H9 (cell line): ENCODE data around the gene EFCAB6. TPM values are rescaled to one million over a fixed set of nuclear protein-coding genes. Genes with fewer than 3 reads are reported as not detected.

Source experiments
- DNase-seq: peaks from one replicate; pipeline ENCODE4 v3.0.0-alpha.2; 2017
- H2AFZ ChIP-seq: one replicate; pipeline ENCODE4 v1.6.1; 2013; ENCODE audit warnings: mild to moderate bottlenecking, low read length, control low read depth, moderate library complexity
- H2AK5ac ChIP-seq: 2 replicates; pipeline ENCODE4 v1.6.1; 2013; ENCODE audit warnings: low read length, control low read depth, mixed read lengths; ENCODE audit not compliant: insufficient read length
- H2BK120ac ChIP-seq: one replicate; pipeline ENCODE4 v1.6.1; 2013; ENCODE audit warnings: low read depth, mild to moderate bottlenecking, low read length, control low read depth, inconsistent platforms; ENCODE audit not compliant: poor library complexity, severe bottlenecking
- H2BK12ac ChIP-seq: 2 replicates; pipeline ENCODE4 v1.6.1; 2013; ENCODE audit warnings: low read length, control low read depth, mixed read lengths, low read depth; ENCODE audit not compliant: insufficient read length
- H2BK15ac ChIP-seq: 2 replicates; pipeline ENCODE4 v1.6.1; 2013; ENCODE audit warnings: low read depth, low read length, control low read depth
- H2BK20ac ChIP-seq: one replicate; pipeline ENCODE4 v1.6.1; 2013; ENCODE audit warnings: low read depth, mild to moderate bottlenecking, low read length, control low read depth, inconsistent platforms; ENCODE audit not compliant: poor library complexity, severe bottlenecking
- H2BK5ac ChIP-seq: 2 replicates; pipeline ENCODE4 v1.6.1; 2013; ENCODE audit warnings: low read length, control low read depth, mixed read lengths; ENCODE audit not compliant: insufficient read length
- H3K14ac ChIP-seq: 2 replicates; pipeline ENCODE4 v1.6.1; 2013; ENCODE audit warnings: low read length, control low read depth; ENCODE audit not compliant: insufficient read depth
- H3K18ac ChIP-seq: 2 replicates; pipeline ENCODE4 v1.6.1; 2013; ENCODE audit warnings: low read depth, mild to moderate bottlenecking, mixed read lengths, low read length, control low read depth; ENCODE audit not compliant: insufficient read length
- H3K23ac ChIP-seq: 2 replicates; pipeline ENCODE4 v1.6.1; 2013; ENCODE audit warnings: low read length, control low read depth, mixed read lengths, low read depth; ENCODE audit not compliant: insufficient read length
- H3K23me2 ChIP-seq: 2 replicates; pipeline ENCODE4 v1.6.1; 2013; ENCODE audit warnings: low read depth, mild to moderate bottlenecking, mixed read lengths, low read length, control low read depth; ENCODE audit not compliant: insufficient read length, poor library complexity, severe bottlenecking
- H3K27ac ChIP-seq: 2 replicates; pipeline ENCODE4 v1.5.1; 2013; ENCODE audit warnings: low read length, control low read depth, mixed read lengths, low read depth; ENCODE audit not compliant: insufficient read length
- H3K27me3 ChIP-seq: 2 replicates; pipeline ENCODE4 v1.6.1; 2013; ENCODE audit warnings: low read length, control low read depth, inconsistent platforms; ENCODE audit not compliant: insufficient read depth
- H3K4ac ChIP-seq: 2 replicates; pipeline ENCODE4 v1.6.1; 2013; ENCODE audit warnings: low read depth, mild to moderate bottlenecking, control low read depth, inconsistent platforms, low read length, moderate library complexity
- H3K4me1 ChIP-seq: 2 replicates; pipeline ENCODE4 v1.6.1; 2013; ENCODE audit warnings: low read length, control low read depth, inconsistent platforms; ENCODE audit not compliant: insufficient read depth
- H3K4me2 ChIP-seq: 2 replicates; pipeline ENCODE4 v1.6.1; 2013; ENCODE audit warnings: low read length, control low read depth, mixed read lengths; ENCODE audit not compliant: insufficient read length, insufficient read depth
- H3K56ac ChIP-seq: 2 replicates; pipeline ENCODE4 v1.6.1; 2013; ENCODE audit warnings: low read depth, mild to moderate bottlenecking, mixed read lengths, low read length, control low read depth; ENCODE audit not compliant: insufficient read length
- H3K79me1 ChIP-seq: 2 replicates; pipeline ENCODE4 v1.6.1; 2013; ENCODE audit warnings: low read depth, mild to moderate bottlenecking, moderate library complexity, low read length, control low read depth, inconsistent platforms; ENCODE audit not compliant: insufficient read depth, poor library complexity, severe bottlenecking
- H3K79me2 ChIP-seq: 2 replicates; pipeline ENCODE4 v1.6.1; 2013; ENCODE audit warnings: low read length, control low read depth, inconsistent platforms; ENCODE audit not compliant: insufficient read depth
- H3K9ac ChIP-seq: 2 replicates; pipeline ENCODE4 v1.6.1; 2013; ENCODE audit warnings: low read length, control low read depth, mixed read lengths; ENCODE audit not compliant: insufficient read length; ENCODE audit errors: extremely low read depth
- H3K9me3 ChIP-seq: one replicate; pipeline ENCODE4 v1.6.1; 2013; ENCODE audit warnings: low read depth, low read length, inconsistent platforms; ENCODE audit not compliant: control insufficient read depth
- H3T11ph ChIP-seq: one replicate; pipeline ENCODE4 v1.6.1; 2013; ENCODE audit warnings: mild to moderate bottlenecking, low read length, control low read depth, inconsistent platforms
- H4K20me1 ChIP-seq: one replicate; pipeline ENCODE4 v1.6.1; 2013; ENCODE audit not compliant: control insufficient read depth, insufficient read length, insufficient read depth
- H4K5ac ChIP-seq: 2 replicates; pipeline ENCODE4 v1.6.1; 2013; ENCODE audit warnings: low read depth, mild to moderate bottlenecking, mixed read lengths, low read length, control low read depth; ENCODE audit not compliant: insufficient read length
- H4K8ac ChIP-seq: replicated peaks from 2 replicates; pipeline ENCODE4 v1.6.1; 2013; ENCODE audit warnings: low read length, control low read depth, mixed read lengths, low read depth; ENCODE audit not compliant: insufficient read length
- H4K91ac ChIP-seq: 2 replicates; pipeline ENCODE4 v1.6.1; 2013; ENCODE audit warnings: low read depth, mild to moderate bottlenecking, moderate library complexity, mixed read lengths, low read length, control low read depth; ENCODE audit not compliant: insufficient read length
- H3K27ac Mint-ChIP-seq, 3 experiments: 2 replicates in 2 of 3; 3 replicates in 1 of 3; pipeline ENCODE4 v1.8.0; 2020 to 2021; ENCODE audit warnings: mixed read lengths in 3 of 3, mild to moderate bottlenecking in 1 of 3, moderate library complexity in 1 of 3
- H3K27me3 Mint-ChIP-seq: 2 replicates; pipeline ENCODE4 v1.8.0; 2021; ENCODE audit warnings: low read depth, mild to moderate bottlenecking, moderate library complexity, mixed read lengths
- H3K36me3 Mint-ChIP-seq, 3 experiments: 2 replicates in 2 of 3; 3 replicates in 1 of 3; pipeline ENCODE4 v1.8.0; 2020 to 2021; ENCODE audit warnings: low read depth in 3 of 3, mixed read lengths in 3 of 3; ENCODE audit not compliant: insufficient read depth in 1 of 3
- H3K4me1 Mint-ChIP-seq, 2 experiments: 2 replicates each; pipeline ENCODE4 v1.8.0; 2020; ENCODE audit warnings: mixed read lengths in 2 of 2
- H3K4me3 Mint-ChIP-seq, 2 experiments: 2 replicates in 1 of 2; 3 replicates in 1 of 2; pipeline ENCODE4 v1.8.0; 2020 to 2021; ENCODE audit warnings: mild to moderate bottlenecking in 2 of 2, mixed read lengths in 2 of 2, moderate library complexity in 1 of 2
- H3K9me3 Mint-ChIP-seq, 2 experiments: 2 replicates in 1 of 2; 3 replicates in 1 of 2; pipeline ENCODE4 v1.8.0; 2020; ENCODE audit warnings: mild to moderate bottlenecking in 2 of 2, mixed read lengths in 2 of 2, moderate library complexity in 1 of 2
- WGBS: extraction: QIAGEN DNeasy Blood & Tissue Kit; methylation state at CpG from one replicate; pipeline ENCODE4 v1.1.7; 2013; ENCODE audit warnings: missing lambda C conversion rate, low lambda C conversion rate, mixed read lengths; ENCODE audit not compliant: insufficient read length; ENCODE audit errors: extremely low coverage; 5-methylcytosine and 5-hydroxymethylcytosine counted together
- total RNA-seq: library from RNA; stranded (reverse); gene quantifications from 2 replicates; pipeline ENCODE4 v1.2.1, GENCODE V29; 2021
- TF ChIP-seq, protein P1 (sequence below): fragments of 200-600 bp; sonication (generic); conservative IDR thresholded peaks from 3 replicates; pipeline ENCODE4 v1.8.0; 2021; ENCODE audit warnings: antibody characterized with exemption, mild to moderate bottlenecking

The EFCAB6 gene
- total RNA-seq, 1 experiment from 2014 or later = 0.31 TPM

DNA sequence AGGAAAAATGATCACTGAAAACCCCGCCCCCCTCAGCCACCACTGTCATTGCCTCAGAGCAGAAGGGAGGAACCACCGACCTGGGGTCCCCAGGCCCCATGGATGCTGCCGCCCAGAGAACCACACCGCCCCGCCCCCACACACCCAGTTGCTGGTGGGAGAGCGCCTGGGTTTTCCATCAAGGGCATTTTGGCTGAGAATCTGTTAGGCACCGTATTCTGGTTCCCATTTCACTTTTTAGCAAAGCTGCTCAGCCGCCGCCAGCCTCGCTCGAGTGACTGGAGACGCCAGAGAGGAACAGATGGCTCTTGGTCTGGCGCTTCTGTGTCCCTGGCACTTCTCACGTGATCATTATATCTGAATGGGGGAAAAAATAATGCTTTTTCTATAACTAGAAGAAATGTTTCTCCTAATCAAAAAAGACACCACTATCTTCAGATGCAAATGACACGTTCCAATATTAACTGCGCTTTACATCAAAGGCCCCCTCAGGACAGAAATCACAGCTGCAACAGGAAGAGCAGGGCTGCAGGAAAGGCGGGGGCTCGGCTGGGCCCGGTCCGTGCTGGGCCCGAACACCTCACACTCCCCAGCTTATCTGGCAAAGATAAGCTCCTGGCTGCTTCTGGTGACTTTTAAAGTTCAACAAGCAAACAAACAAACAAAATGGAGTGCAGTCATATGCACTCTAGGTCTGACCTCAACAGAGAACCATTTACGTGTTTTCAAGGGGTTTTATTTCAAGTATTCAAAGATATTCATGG is 250.5 kb downstream of the EFCAB6 start:
- Histone ChIP-seq H3K18ac (no peak overlapping the region), H3T11ph (no peak overlapping the region), H3K9me3 (no peaks in the 10 kb centered on the region), H2BK12ac (no peak overlapping the region), H3K23me2 (no peaks in the 10 kb centered on the region), H3K79me1 (no peaks in the 10 kb centered on the region), H4K20me1 (no peaks in the 10 kb centered on the region), H4K8ac (no peak overlapping the region), H2BK20ac (no peak overlapping the region), H3K4me2 (no peak overlapping the region), H3K56ac (no peak overlapping the region), H3K14ac (no peak overlapping the region), H2BK5ac (no peak overlapping the region), H2AK5ac (no peak overlapping the region), H3K79me2 (no peaks in the 10 kb centered on the region), H2BK120ac (no peak overlapping the region), H2AFZ (no peak overlapping the region), H4K91ac (no peak overlapping the region), H3K27me3 (no peaks in the 10 kb centered on the region), H3K9ac (no peak overlapping the region), H3K4ac (no peak overlapping the region), H3K23ac (no peak overlapping the region), H3K27ac (no peak overlapping the region), H4K5ac (no peak overlapping the region), H2BK15ac (no peak overlapping the region), H3K4me1 (no peaks in the 10 kb centered on the region)
- Mint-ChIP-seq H3K4me1 (peaks cover 5 to 7% of the 10 kb centered on the region in 2 experiments; a peak in 3 of 4 replicates), H3K27me3 (no peaks in the 10 kb centered on the region), H3K4me3 (no peak overlapping the region), H3K27ac (peak overlapping the region in 1 of 3 experiments; percentile 27; a peak in 1 of 7 replicates), H3K9me3 (peaks cover 5% of the 10 kb centered on the region in 2 experiments; a peak in 2 of 5 replicates), H3K36me3 (no peaks in the 10 kb centered on the region)
- TF ChIP-seq, protein P1, sequence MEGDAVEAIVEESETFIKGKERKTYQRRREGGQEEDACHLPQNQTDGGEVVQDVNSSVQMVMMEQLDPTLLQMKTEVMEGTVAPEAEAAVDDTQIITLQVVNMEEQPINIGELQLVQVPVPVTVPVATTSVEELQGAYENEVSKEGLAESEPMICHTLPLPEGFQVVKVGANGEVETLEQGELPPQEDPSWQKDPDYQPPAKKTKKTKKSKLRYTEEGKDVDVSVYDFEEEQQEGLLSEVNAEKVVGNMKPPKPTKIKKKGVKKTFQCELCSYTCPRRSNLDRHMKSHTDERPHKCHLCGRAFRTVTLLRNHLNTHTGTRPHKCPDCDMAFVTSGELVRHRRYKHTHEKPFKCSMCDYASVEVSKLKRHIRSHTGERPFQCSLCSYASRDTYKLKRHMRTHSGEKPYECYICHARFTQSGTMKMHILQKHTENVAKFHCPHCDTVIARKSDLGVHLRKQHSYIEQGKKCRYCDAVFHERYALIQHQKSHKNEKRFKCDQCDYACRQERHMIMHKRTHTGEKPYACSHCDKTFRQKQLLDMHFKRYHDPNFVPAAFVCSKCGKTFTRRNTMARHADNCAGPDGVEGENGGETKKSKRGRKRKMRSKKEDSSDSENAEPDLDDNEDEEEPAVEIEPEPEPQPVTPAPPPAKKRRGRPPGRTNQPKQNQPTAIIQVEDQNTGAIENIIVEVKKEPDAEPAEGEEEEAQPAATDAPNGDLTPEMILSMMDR = no peak
- DNase-seq = peak; percentile 26
- no CpG with 5 or more reads among the region's 22 CpGs for WGBS
